MM.1S (cell line): Measurements from ENCODE around the gene EXOC3.

ENCODE experiments used
- EZH2 ChIP-seq: fragments of 300-600 bp; sonication (generic); optimal IDR thresholded peaks from 2 replicates; pipeline ENCODE3; 2017; ENCODE audit warnings: low read depth, mild to moderate bottlenecking, antibody characterized with exemption, low read length, mixed read lengths
- EZH2phosphoT487 ChIP-seq: fragments of 300-600 bp; sonication (generic); IDR thresholded peaks from 2 replicates; pipeline ENCODE4 v1.6.1; 2018; ENCODE audit warnings: antibody characterized with exemption, low read length
- TF ChIP-seq, protein P1 (sequence below): fragments of 300-600 bp; sonication (generic); IDR thresholded peaks from 2 replicates; pipeline ENCODE4 v1.5.1; 2016; ENCODE audit warnings: antibody characterized with exemption, low read length, mixed read lengths

DNA sequence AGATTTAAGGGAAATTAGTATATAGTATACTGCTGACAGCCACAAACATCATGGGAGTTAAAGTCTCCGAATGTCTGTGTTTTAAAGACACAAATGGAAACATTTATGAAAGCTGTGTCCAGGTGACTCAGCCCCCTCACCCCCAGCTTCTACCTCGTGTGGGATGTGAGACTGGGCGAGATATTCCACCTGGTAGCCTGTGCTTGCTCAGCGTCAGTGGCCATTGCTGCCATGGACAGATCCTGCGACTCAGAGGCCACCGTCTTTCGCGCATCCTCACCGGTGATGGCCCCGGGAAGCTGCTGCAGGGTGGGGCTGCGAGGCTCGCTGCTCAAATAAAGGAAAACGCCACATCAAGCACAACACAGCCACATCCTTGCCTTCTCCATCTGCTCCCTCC is 31.2 kb upstream of the EXOC3 start:
- TF ChIP-seq, protein P1, sequence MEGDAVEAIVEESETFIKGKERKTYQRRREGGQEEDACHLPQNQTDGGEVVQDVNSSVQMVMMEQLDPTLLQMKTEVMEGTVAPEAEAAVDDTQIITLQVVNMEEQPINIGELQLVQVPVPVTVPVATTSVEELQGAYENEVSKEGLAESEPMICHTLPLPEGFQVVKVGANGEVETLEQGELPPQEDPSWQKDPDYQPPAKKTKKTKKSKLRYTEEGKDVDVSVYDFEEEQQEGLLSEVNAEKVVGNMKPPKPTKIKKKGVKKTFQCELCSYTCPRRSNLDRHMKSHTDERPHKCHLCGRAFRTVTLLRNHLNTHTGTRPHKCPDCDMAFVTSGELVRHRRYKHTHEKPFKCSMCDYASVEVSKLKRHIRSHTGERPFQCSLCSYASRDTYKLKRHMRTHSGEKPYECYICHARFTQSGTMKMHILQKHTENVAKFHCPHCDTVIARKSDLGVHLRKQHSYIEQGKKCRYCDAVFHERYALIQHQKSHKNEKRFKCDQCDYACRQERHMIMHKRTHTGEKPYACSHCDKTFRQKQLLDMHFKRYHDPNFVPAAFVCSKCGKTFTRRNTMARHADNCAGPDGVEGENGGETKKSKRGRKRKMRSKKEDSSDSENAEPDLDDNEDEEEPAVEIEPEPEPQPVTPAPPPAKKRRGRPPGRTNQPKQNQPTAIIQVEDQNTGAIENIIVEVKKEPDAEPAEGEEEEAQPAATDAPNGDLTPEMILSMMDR = no peak
- TF ChIP-seq EZH2 (no peak), EZH2phosphoT487 (no peak)
